Measurements from ENCODE around the gene TADA2A.
A peak's percentile ranks its signal among the peaks of the same experiment; 100 is the strongest.

The TADA2A gene

DNA sequence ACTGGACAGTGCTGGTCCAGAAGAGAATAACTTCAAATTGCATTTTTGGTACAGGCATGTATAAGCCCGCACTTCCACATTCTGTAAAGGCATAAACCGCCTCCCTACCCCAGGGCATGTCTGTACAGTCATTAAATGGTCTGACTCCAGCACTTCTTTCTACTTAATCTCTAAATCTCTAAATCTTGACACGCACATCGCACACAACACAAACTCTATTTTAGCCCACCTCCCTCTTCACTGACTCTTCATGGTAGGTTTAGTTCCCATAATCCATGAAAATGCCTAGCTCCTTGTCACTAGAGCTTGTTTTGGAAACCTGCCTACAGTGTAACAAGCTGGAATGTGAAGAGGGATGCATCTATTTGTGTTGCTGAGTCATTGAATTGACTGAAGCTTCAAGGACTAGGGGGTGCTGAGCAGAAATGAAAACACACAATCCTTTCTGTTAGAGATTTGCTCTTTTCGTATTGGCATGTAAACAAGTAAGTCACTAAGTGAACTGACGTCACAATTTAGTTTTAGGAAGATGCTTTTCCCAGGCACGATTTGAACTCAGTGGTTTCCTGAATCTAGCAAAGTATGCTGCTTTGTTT is 81.4 kb downstream of the TADA2A start:
- no peaks in the 10 kb centered on the region for H3K27me3 ChIP-seq (ENCODE audit: insufficient read depth, low read length)
- H3K27ac ChIP-seq (ENCODE audit: low read depth, low read length) = peak overlapping the region; percentile 60
- 100% methylated on average over 2 of the region's 7 CpGs for WGBS (ENCODE audit: extremely low coverage, insufficient coverage, insufficient read length)
- H3K9ac ChIP-seq (ENCODE audit: low read length) = no peak overlapping the region
- H3K79me1 ChIP-seq (ENCODE audit: low read length) = peaks cover 15% of the 10 kb centered on the region
- no peak overlapping the region for H2BK120ac ChIP-seq (ENCODE audit: insufficient read depth, low read length, poor library complexity)
- H3K4me3 ChIP-seq (ENCODE audit: low read depth, low read length) = no peak overlapping the region
- H3K9me3 ChIP-seq (ENCODE audit: insufficient read depth, low read depth, low read length) = no peaks in the 10 kb centered on the region
- no peak overlapping the region for H2BK12ac ChIP-seq (ENCODE audit: low read length)
- H3K4me2 ChIP-seq (ENCODE audit: low read length) = peak overlapping the region; percentile 97
- H3K4ac ChIP-seq (ENCODE audit: low read depth, low read length) = no peak overlapping the region
- H4K91ac ChIP-seq (ENCODE audit: low read depth, low read length) = no peak overlapping the region
- H3K18ac ChIP-seq (ENCODE audit: low read length) = no peak overlapping the region
- peak; percentile 92 to 93 for DNase-seq
- H3K23ac ChIP-seq (ENCODE audit: low read length) = no peak overlapping the region
- H3K36me3 ChIP-seq (ENCODE audit: control insufficient read depth in 1 of 2, insufficient read depth in 2 of 2, low read length in 2 of 2) = no peaks in the 10 kb centered on the region
- H3K14ac ChIP-seq (ENCODE audit: low read length) = no peak overlapping the region
- H2AK5ac ChIP-seq (ENCODE audit: low read length) = no peak overlapping the region
- no peak overlapping the region for H4K12ac ChIP-seq (ENCODE audit: low read depth, low read length)
- peaks cover 6% of the 10 kb centered on the region for H3K79me2 ChIP-seq (ENCODE audit: control insufficient read depth, insufficient read depth, low read length, poor library complexity)
- H2BK5ac ChIP-seq (ENCODE audit: low read depth, low read length, poor library complexity) = no peak overlapping the region
- H3K4me1 ChIP-seq (ENCODE audit: control insufficient read depth in 1 of 2, insufficient read depth in 2 of 2, low read length in 2 of 2) = peaks cover 5 to 12% of the 10 kb centered on the region in 2 experiments
- H2AFZ ChIP-seq (ENCODE audit: insufficient read depth, low read length, poor library complexity) = no peak overlapping the region
- no peak overlapping the region for H4K8ac ChIP-seq (ENCODE audit: low read depth, low read length)

- Histone ChIP-seq H3K79me2 (ENCODE audit: control insufficient read depth, insufficient read depth, low read length, poor library complexity) (peaks cover 6% of the 10 kb centered on the region), H4K12ac (ENCODE audit: low read depth, low read length) (no peak overlapping the region), H4K91ac (ENCODE audit: low read depth, low read length) (peak overlapping the region; percentile 83), H3K9me3 (ENCODE audit: insufficient read depth, low read depth, low read length) (no peaks in the 10 kb centered on the region), H3K9ac (ENCODE audit: low read length) (peak overlapping the region; percentile 75), H2BK12ac (ENCODE audit: low read length) (no peak overlapping the region), H2BK5ac (ENCODE audit: low read depth, low read length, poor library complexity) (no peak overlapping the region), H3K4ac (ENCODE audit: low read depth, low read length) (no peak overlapping the region), H3K4me1 (ENCODE audit: control insufficient read depth in 1 of 2, insufficient read depth in 2 of 2, low read length in 2 of 2) (peaks cover 5 to 12% of the 10 kb centered on the region in 2 experiments), H3K4me2 (ENCODE audit: low read length) (peak overlapping the region; percentile 97), H2AFZ (ENCODE audit: insufficient read depth, low read length, poor library complexity) (no peak overlapping the region), H4K8ac (ENCODE audit: low read depth, low read length) (no peak overlapping the region), H3K4me3 (ENCODE audit: low read depth, low read length) (peak overlapping the region; percentile 81), H3K36me3 (ENCODE audit: control insufficient read depth in 1 of 2, insufficient read depth in 2 of 2, low read length in 2 of 2) (no peaks in the 10 kb centered on the region), H3K23ac (ENCODE audit: low read length) (no peak overlapping the region), H2BK120ac (ENCODE audit: insufficient read depth, low read length, poor library complexity) (no peak overlapping the region), H3K14ac (ENCODE audit: low read length) (peak overlapping the region; percentile 77), H3K18ac (ENCODE audit: low read length) (peak overlapping the region; percentile 91), H3K79me1 (ENCODE audit: low read length) (peaks cover 15% of the 10 kb centered on the region), H3K27ac (ENCODE audit: low read depth, low read length) (peak overlapping the region; percentile 91), H2AK5ac (ENCODE audit: low read length) (no peak overlapping the region), H3K27me3 (ENCODE audit: insufficient read depth, low read length) (no peaks in the 10 kb centered on the region)
- no CpG with 5 or more reads among the region's 25 CpGs for WGBS (ENCODE audit: extremely low coverage, insufficient coverage, insufficient read length)
- DNase-seq = peak; percentile 95 to 97
Observed at GRCh38 chr17:37488607-37489196, 82.0 kb downstream of the TADA2A start.

DNA sequence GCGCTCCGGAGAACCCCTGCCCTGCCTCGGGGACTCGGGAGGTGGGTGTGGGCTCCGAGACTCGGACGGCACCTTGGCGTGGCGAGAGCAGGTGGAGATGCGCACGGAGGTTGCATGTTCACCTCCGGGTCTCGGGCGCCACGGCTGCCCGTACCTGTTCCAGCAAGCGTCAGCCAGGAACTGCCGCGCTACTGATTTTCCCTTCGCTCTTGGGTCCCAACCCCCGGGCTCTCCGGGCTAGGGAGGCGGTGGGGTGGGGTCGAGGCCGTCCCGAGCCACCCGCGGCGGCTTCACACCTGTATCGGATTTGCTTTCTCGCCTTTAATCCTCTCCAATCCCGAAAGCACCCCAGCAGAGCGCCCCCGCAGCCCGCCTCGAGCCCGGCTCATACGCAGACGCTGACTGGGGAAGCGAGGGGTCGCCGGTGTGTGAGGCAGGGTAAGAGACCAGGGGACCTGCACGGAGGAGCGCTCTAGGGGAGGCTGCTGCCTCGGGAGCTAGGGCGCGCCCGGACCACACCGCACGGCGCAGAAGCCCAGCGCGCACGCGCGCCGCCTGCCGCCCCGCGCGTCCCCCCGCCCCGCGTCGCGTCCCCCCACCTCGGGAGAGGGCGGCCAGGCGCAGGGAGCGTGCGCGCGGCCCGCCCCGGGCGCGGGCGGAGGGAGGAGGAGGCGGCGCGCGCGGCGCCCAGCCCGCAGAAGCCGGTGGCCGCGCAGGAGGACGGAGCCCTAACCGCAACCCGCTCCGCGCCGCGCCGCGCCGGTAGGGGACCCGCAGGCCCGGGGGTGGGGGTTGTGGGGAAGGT is 82.7 kb downstream of the TADA2A start, which contains the start of gene DUSP14:
TSS of gene DUSP14 (plus strand) at position 695 of the 805 bp plus-strand sequence. CDS start 22,382 bp downstream, outside the sequence.
- peaks cover 8% of the 10 kb centered on the region for H3K79me2 ChIP-seq (ENCODE audit: control insufficient read depth, insufficient read depth, low read length, poor library complexity)
- H3K79me1 ChIP-seq (ENCODE audit: low read length) = peaks cover 17% of the 10 kb centered on the region
- H3K36me3 ChIP-seq (ENCODE audit: control insufficient read depth in 1 of 2, insufficient read depth in 2 of 2, low read length in 2 of 2) = no peaks in the 10 kb centered on the region
- peak within 1 kb of the TSS; percentile 65 for H3K4ac ChIP-seq (ENCODE audit: low read depth, low read length)
- H4K91ac ChIP-seq (ENCODE audit: low read depth, low read length) = peak within 1 kb of the TSS; percentile 83
- peaks cover 6 to 15% of the 10 kb centered on the region in 2 experiments for H3K4me1 ChIP-seq (ENCODE audit: control insufficient read depth in 1 of 2, insufficient read depth in 2 of 2, low read length in 2 of 2)
- peak within 1 kb of the TSS; percentile 91 for H3K18ac ChIP-seq (ENCODE audit: low read length)
- H2AK5ac ChIP-seq (ENCODE audit: low read length) = peak within 1 kb of the TSS; percentile 71
- H2BK12ac ChIP-seq (ENCODE audit: low read length) = peak within 1 kb of the TSS; percentile 69
- peak within 1 kb of the TSS; percentile 77 for H3K14ac ChIP-seq (ENCODE audit: low read length)
- H2AFZ ChIP-seq (ENCODE audit: insufficient read depth, low read length, poor library complexity) = peak within 1 kb of the TSS; percentile 80
- peak within 1 kb of the TSS; percentile 97 for H3K27ac ChIP-seq (ENCODE audit: low read depth, low read length)
- H3K4me2 ChIP-seq (ENCODE audit: low read length) = peak within 1 kb of the TSS; percentile 97
- WGBS (ENCODE audit: extremely low coverage, insufficient coverage, insufficient read length) = no CpG with 5 or more reads among the region's 100 CpGs
- peak within 1 kb of the TSS; percentile 72 for H4K8ac ChIP-seq (ENCODE audit: low read depth, low read length)
- H3K27me3 ChIP-seq (ENCODE audit: insufficient read depth, low read length) = no peaks in the 10 kb centered on the region
- peak within 1 kb of the TSS; percentile 83 for H3K9ac ChIP-seq (ENCODE audit: low read length)
- peak within 1 kb of the TSS; percentile 67 for H2BK5ac ChIP-seq (ENCODE audit: low read depth, low read length, poor library complexity)
- H3K4me3 ChIP-seq (ENCODE audit: low read depth, low read length) = peak within 1 kb of the TSS; percentile 81
- H3K9me3 ChIP-seq (ENCODE audit: insufficient read depth, low read depth, low read length) = no peaks in the 10 kb centered on the region
- peak within 1 kb of the TSS; percentile 73 for H2BK120ac ChIP-seq (ENCODE audit: insufficient read depth, low read length, poor library complexity)
- peak within 1 kb of the TSS; percentile 73 for H4K12ac ChIP-seq (ENCODE audit: low read depth, low read length)
- H3K23ac ChIP-seq (ENCODE audit: low read length) = no peak within 1 kb of the TSS
- peak; percentile 76 for DNase-seq

- peak overlapping the region; percentile 65 for H3K14ac ChIP-seq (ENCODE audit: low read length)
- H3K79me1 ChIP-seq (ENCODE audit: low read length) = peaks cover 17% of the 10 kb centered on the region
- peak overlapping the region; percentile 58 for H4K91ac ChIP-seq (ENCODE audit: low read depth, low read length)
- peak overlapping the region; percentile 81 for H3K4me3 ChIP-seq (ENCODE audit: low read depth, low read length)
- peaks cover 9 to 19% of the 10 kb centered on the region in 2 experiments for H3K4me1 ChIP-seq (ENCODE audit: control insufficient read depth in 1 of 2, insufficient read depth in 2 of 2, low read length in 2 of 2)
- peak overlapping the region; percentile 52 for H2BK120ac ChIP-seq (ENCODE audit: insufficient read depth, low read length, poor library complexity)
- peak overlapping the region; percentile 97 for H3K27ac ChIP-seq (ENCODE audit: low read depth, low read length)
- peak overlapping the region; percentile 42 for H3K4ac ChIP-seq (ENCODE audit: low read depth, low read length)
- H3K36me3 ChIP-seq (ENCODE audit: control insufficient read depth in 1 of 2, insufficient read depth in 2 of 2, low read length in 2 of 2) = no peaks in the 10 kb centered on the region
- no peak overlapping the region for H2AFZ ChIP-seq (ENCODE audit: insufficient read depth, low read length, poor library complexity)
- no peak overlapping the region for H3K23ac ChIP-seq (ENCODE audit: low read length)
- peak overlapping the region; percentile 83 for H3K9ac ChIP-seq (ENCODE audit: low read length)
- H3K79me2 ChIP-seq (ENCODE audit: control insufficient read depth, insufficient read depth, low read length, poor library complexity) = peaks cover 12% of the 10 kb centered on the region
- WGBS (ENCODE audit: extremely low coverage, insufficient coverage, insufficient read length) = no CpG with 5 or more reads among the region's 56 CpGs
- H2BK12ac ChIP-seq (ENCODE audit: low read length) = peak overlapping the region; percentile 57
- no peaks in the 10 kb centered on the region for H3K27me3 ChIP-seq (ENCODE audit: insufficient read depth, low read length)
- peak overlapping the region; percentile 34 for H2BK5ac ChIP-seq (ENCODE audit: low read depth, low read length, poor library complexity)
- peak overlapping the region; percentile 74 for H3K4me2 ChIP-seq (ENCODE audit: low read length)
- peak overlapping the region; percentile 36 for H4K12ac ChIP-seq (ENCODE audit: low read depth, low read length)
- peak overlapping the region; percentile 43 for H4K8ac ChIP-seq (ENCODE audit: low read depth, low read length)
- no peak overlapping the region for H2AK5ac ChIP-seq (ENCODE audit: low read length)
- H3K9me3 ChIP-seq (ENCODE audit: insufficient read depth, low read depth, low read length) = no peaks in the 10 kb centered on the region
- peak overlapping the region; percentile 57 for H3K18ac ChIP-seq (ENCODE audit: low read length)
- peak; percentile 74 to 82 for DNase-seq
Observed at GRCh38 chr17:37490022-37490587, 83.4 kb downstream of the TADA2A start.
